ENCODE results near the gene ASXL1. TPM values are rescaled to one million over a fixed set of nuclear protein-coding genes. Genes with fewer than 3 reads are reported as not detected.

ASXL1 gene
- total and polyA plus RNA-seq, 10 of the 15 experiments (the other 5 are each of a cell fraction or from before 2014, with no cell fraction given), result 11.0 to 87.6 (median 56.8) TPM

DNA sequence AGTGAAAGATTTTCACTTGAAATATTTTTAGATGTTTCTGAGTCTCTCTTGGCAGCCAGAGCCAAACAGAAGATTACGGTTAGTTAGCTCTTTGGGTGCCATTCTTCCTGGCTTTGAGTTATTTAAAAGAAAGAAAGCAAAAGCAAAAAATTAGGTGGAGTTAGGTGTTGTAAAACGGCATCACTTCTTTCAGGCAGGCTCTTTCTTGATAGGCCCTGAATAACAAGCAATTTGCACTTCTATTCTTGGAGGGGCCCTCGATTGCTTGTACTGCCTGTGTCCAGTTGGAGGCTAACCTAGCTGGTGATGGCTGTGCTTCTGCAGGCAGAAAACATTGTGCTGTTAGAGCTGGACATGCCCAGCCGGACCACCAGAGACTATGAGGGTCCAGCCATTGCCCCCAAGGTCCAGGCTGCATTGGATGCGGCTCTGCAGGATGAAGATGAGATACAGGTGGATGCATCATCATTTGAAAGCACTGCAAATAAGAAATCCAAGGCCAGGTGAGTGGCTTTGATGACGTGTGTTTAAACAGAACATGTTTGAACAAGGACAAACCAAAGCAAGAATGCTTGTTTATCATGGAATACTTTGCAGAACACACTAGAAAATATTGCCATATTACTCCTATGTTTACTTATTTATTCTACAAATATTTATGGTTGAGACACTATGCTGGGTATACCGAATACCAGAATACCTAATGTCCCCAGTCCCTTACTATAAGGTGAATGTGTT, 28.1 kb upstream of the ASXL1 start:
- Histone ChIP-seq H3K4me3 (no peak overlapping the region), H3K4me2 (ENCODE audit: control insufficient read depth, insufficient read depth) (no peak overlapping the region), H3K9ac (ENCODE audit: control insufficient read depth, insufficient read depth, low read length) (no peak overlapping the region), H2AFZ (ENCODE audit: control insufficient read depth, low read depth, low read length) (no peak overlapping the region), H3K36me3 (ENCODE audit: control insufficient read depth in 2 of 2, insufficient read depth in 2 of 2, low read length in 1 of 2) (peaks cover 10 to 28% of the 10 kb centered on the region in 2 experiments), H4K20me1 (ENCODE audit: control insufficient read depth, insufficient read depth) (no peaks in the 10 kb centered on the region), H3K27ac (ENCODE audit: control insufficient read depth, insufficient read depth) (no peak overlapping the region), H3K27me3 (replicated peaks in 1 of 2; ENCODE audit: control insufficient read depth in 2 of 2, insufficient read depth in 2 of 2, low read length in 1 of 2) (no peaks in the 10 kb centered on the region), H3K9me3 (replicated peaks; ENCODE audit: control insufficient read depth, insufficient read depth, low read length) (no peaks in the 10 kb centered on the region), H3K79me2 (ENCODE audit: control insufficient read depth, insufficient read depth, low read length) (no peaks in the 10 kb centered on the region), H3K4me1 (ENCODE audit: control insufficient read depth, insufficient read depth, low read length) (peaks cover 42% of the 10 kb centered on the region)
- TF ChIP-seq MYC (IDR thresholded peaks at IDR 0.05; ENCODE audit: insufficient read depth, insufficient read length, insufficient replicate concordance, low read length, severe bottlenecking), result no peak
- TF ChIP-seq SIX5 (IDR thresholded peaks at IDR 0.05; ENCODE audit: low read depth, low read length, severe bottlenecking), result no peak
- no peak for TF ChIP-seq TAF1 (IDR thresholded peaks at IDR 0.05; ENCODE audit: borderline replicate concordance, low read depth, low read length)
- TF ChIP-seq MTA3 (IDR thresholded peaks at IDR 0.05; ENCODE audit: borderline replicate concordance, low read length), result no peak
- TF ChIP-seq, protein P1, sequence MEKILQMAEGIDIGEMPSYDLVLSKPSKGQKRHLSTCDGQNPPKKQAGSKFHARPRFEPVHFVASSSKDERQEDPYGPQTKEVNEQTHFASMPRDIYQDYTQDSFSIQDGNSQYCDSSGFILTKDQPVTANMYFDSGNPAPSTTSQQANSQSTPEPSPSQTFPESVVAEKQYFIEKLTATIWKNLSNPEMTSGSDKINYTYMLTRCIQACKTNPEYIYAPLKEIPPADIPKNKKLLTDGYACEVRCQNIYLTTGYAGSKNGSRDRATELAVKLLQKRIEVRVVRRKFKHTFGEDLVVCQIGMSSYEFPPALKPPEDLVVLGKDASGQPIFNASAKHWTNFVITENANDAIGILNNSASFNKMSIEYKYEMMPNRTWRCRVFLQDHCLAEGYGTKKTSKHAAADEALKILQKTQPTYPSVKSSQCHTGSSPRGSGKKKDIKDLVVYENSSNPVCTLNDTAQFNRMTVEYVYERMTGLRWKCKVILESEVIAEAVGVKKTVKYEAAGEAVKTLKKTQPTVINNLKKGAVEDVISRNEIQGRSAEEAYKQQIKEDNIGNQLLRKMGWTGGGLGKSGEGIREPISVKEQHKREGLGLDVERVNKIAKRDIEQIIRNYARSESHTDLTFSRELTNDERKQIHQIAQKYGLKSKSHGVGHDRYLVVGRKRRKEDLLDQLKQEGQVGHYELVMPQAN (conservative IDR thresholded peaks at IDR 0.05), result no peak
- DNase-seq (ENCODE audit: low read depth, low spot score), result no peak
- POLR2A ChIA-PET, result interaction anchor here (0.5 kb wide), 1 partner anchor 856 kb away, joined by 3 read pairs; no protein-coding TSS in a partner anchor
- SMC1A ChIA-PET (ENCODE audit: uncharacterized antibody, unreplicated experiment), result interaction anchor here (0.5 to 1.1 kb wide), 2 partner anchors 16 to 324 kb away, joined by 3 read pairs; no protein-coding TSS in a partner anchor
- no peak for ATAC-seq
- no TSS peak for BruUV-seq (replicated peaks)
- 86% methylated on average over 7 of the region's 7 CpGs for WGBS (ENCODE audit: insufficient coverage, insufficient replicate concordance, low lambda C conversion rate, missing lambda C conversion rate)
- in situ Hi-C loops (cut with MboI), result no loop called here
- FAIRE-seq, result no peak
- intact Hi-C loops (cut with micrococcal nuclease; ENCODE audit: unreplicated experiment), result loop anchor here (5.0 kb wide), 1 partner anchor 322 kb away; no protein-coding TSS in a partner anchor
- CTCF ChIA-PET, result no interaction called here
- RAD21 ChIA-PET (ENCODE audit: unreplicated experiment), result no interaction called here
